Activated naive CD4-positive, alpha-beta T cell treated with anti-CD3 and anti-CD28 coated beads, Interleukin-2, amount 50 U/mL, for 72 hours (primary cell): Measurements from ENCODE around the gene LDB1. TPM values are rescaled to one million over a fixed set of nuclear protein-coding genes. Genes with fewer than 3 reads are reported as not detected.

Source experiments
- ATAC-seq, 2 donors: fragments of 150-1000 bp; cut with Tn5 transposase; 2 replicates each; pipeline ENCODE4 v1.10.0; 2021; ENCODE audit warnings: mild to moderate bottlenecking in 2 of 2, moderate library complexity in 2 of 2
- DNase-seq, 2 donors: peaks; one replicate each; pipeline ENCODE4 v3.0.0; 2021 to 2022; ENCODE audit warnings: low spot score in 2 of 2
- H3K27ac Mint-ChIP-seq, 2 donors: one replicate each; pipeline ENCODE4 v1.8.0; 2022; ENCODE audit warnings: mild to moderate bottlenecking in 2 of 2, mixed read lengths in 2 of 2
- H3K36me3 Mint-ChIP-seq, 2 donors: one replicate each; pipeline ENCODE4 v1.8.0; 2022; ENCODE audit warnings: mixed read lengths in 2 of 2
- H3K9me3 Mint-ChIP-seq, 2 donors: one replicate each; pipeline ENCODE4 v1.8.0; 2022; ENCODE audit warnings: mixed read lengths in 2 of 2
- total RNA-seq, 2 donors: library from RNA; stranded (reverse); gene quantifications; one replicate each; pipeline ENCODE4 v1.2.3, GENCODE V29; 2022

LDB1 gene
- total RNA-seq, 2 donors from 2014 or later = 68.7 to 94.9 TPM

DNA sequence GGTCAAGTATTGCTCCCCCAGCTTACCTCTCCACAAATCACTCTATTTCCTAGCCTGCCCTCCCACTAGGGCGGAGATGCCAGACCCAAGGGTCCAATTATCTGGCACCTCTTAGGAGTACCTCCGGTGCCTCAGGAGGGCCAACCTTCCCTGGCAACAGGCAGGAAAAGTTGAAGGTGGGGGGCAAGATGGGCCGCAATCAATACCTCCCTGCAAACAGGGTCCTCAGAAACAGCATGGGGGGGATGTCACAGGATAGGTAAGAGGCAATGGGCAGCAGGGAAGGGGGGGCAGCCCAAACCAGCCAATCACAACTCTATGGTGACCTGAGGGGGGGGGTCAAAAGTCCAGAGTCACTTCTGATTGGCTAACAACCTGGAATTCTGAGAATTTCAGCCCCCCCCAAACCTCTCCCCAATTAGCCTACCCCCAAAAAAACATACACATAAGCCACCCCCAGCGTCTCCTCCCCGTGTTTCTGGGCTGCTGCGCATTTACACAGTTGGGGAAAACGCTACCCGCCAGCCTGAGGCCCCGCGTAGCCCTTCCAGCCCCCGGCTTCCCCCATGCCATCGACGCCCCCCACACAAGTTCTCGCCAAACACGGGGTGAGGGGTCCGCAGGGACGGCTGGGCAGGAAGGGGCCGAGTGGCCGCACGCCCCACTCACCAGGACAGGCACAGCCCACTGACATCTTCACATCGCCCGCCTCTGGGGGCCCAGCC, 589 bp downstream of the LDB1 start:
- peak; percentile 63 to 66 for DNase-seq
- H3K36me3 Mint-ChIP-seq = peaks cover 0 to 5% of the 10 kb centered on the region in 2 donors
- H3K9me3 Mint-ChIP-seq = no peaks in the 10 kb centered on the region

GRCh38 chr10:102118867-102119266, 1.3 kb downstream of the LDB1 start:
- Mint-ChIP-seq H3K27ac (peak overlapping the region; percentile 86 to 91), H3K36me3 (peaks cover 2 to 5% of the 10 kb centered on the region in 2 donors)

More for the DNA sequence above, 589 bp downstream of the LDB1 start:
- peak overlapping the region; percentile 91 to 97 for H3K27ac Mint-ChIP-seq
- ATAC-seq = peak; percentile 23 to 49

DNA sequence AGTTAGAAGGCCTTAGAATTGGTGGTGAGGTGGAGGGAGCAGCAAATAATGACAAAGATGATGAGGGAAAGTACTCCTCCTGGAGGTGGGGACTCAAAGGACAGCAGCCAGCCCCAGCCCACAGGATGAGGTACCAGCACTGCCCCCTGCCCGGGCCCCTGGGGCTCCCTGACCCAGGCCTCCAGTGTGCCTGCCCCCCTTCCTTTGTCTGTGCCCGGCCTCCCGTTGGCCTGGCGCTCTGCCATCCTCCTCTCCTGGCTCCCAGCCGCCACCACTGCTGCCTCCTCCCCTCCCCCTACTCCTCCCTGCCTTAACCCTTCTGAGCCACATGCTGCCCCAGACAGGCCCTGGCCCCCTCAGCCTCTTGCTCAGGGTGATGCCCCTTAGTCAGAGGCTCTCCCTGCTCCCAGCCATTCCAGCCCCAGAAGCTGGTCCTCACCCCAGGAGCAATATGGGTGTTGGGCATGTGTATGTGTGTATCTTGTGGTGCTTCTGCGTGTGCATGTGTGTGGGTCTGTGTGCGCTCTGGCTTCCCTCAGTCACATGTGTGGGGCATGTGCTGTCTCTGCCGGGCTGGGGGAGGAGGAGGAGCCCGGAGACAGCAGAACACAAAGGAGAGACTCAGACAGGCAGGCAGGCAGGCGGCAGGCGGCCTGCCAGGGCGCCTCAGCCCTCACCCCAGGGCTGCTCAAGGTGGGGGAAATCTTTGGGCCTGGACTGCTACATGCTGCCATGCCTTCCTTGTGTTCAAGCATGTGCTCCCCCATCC, 2.6 kb downstream of the LDB1 start:
- no peaks in the 10 kb centered on the region for H3K9me3 Mint-ChIP-seq
- peak; percentile 57 to 70 for DNase-seq
- H3K27ac Mint-ChIP-seq = peak overlapping the region; percentile 86 to 91
- peak; percentile 33 to 49 for ATAC-seq
- H3K36me3 Mint-ChIP-seq = peaks cover 11 to 14% of the 10 kb centered on the region in 2 donors

More at GRCh38 chr10:102118867-102119266, 1.3 kb downstream of the LDB1 start:
- no peak for ATAC-seq
- H3K9me3 Mint-ChIP-seq = no peaks in the 10 kb centered on the region
- DNase-seq = no peak

DNA sequence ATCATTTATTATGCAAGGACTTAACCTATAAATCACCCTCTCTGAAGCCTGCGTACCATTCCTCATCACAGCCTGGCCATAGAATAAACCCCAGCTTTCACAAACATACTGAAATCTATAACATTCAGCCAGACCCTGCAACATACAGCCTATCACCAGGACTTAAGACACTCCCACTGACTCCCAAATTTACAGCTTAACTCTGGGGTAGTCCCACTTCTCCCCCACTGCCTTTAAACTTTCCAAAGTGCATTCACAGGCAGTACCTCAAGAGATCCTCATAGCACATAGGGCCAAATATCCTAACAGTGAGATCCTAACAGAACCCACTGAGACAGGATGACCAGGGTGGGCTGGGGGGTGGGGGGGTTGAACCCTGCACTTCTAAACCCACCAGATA, 3.5 kb downstream of the LDB1 start:
- peak overlapping the region; percentile 17 to 91 for H3K27ac Mint-ChIP-seq
- no peak for DNase-seq
- ATAC-seq = no peak
- no peaks in the 10 kb centered on the region for H3K9me3 Mint-ChIP-seq
- peaks cover 11 to 14% of the 10 kb centered on the region in 2 donors for H3K36me3 Mint-ChIP-seq

DNA sequence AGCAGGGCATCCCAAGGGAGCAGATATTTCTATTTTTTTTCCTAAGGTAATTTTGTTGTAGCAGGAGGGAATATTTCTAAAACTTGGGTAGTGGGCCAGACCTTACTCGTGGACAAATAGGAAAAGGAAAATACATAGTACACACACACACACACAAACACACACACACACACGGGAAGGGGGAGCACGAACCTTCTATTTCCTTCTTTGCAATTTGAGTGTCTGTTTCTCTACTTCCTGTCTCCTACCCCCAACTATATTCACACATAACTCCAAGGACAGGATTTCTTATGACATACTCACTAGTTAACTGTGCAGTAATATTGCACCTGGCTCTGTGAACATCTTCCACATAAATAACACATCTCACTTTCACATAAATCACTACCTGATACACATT, 4.4 kb downstream of the LDB1 start:
- ATAC-seq (no peak), DNase-seq (no peak)
- Mint-ChIP-seq H3K36me3 (peaks cover 11 to 14% of the 10 kb centered on the region in 2 donors), H3K9me3 (no peaks in the 10 kb centered on the region), H3K27ac (peak overlapping the region; percentile 90 to 91)

- no peaks in the 10 kb centered on the region for H3K9me3 Mint-ChIP-seq
Observed at GRCh38 chr10:102114861-102115618, 5.1 kb downstream of the LDB1 start.

DNA sequence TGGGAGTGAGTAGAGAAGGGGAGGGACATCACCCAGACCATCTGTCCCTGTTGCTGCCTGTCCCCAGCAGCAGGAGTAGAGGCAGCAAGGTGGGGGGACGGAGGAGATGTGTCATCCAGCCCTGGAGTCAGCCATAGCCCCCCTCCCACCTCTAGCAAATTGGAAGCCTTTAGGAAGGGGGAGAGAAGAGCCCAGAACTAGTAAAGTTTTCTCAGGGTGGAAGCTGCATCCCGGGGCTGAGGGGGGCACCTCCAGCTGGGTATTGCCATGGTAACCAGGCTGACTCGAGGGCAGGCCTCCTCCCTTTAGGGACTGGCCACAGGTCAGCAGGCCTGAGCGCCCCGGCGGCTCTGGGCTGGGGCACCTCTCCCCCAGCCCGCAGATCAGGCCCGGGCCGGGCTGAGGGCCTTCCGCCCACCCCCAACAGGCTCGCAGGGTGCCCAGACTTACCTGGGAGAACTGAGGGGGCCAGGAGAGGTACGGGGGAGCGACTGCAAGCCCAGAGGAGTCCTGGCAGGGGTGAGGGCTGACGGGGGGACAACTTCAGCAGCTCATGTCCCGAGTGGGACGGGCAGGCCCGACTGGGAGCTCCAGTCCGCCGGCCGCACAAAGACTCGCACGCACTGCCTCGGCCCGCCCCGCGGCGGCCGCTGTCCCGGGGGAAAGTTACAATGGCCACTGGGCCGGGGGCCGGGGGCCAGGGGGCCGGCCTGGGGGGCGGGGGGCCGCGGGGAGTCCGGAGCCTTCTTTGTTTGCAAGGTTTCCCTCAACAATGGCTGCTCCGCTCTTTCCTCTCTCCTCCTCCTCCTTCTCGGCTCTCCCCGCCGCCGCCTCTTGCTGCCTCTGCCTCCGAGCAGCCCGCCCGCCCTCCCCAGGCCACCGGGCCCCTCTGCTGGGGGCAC, 6.0 kb downstream of the LDB1 start:
- Mint-ChIP-seq H3K9me3 (no peaks in the 10 kb centered on the region), H3K27ac (peak overlapping the region; percentile 90 to 91), H3K36me3 (peaks cover 9 to 14% of the 10 kb centered on the region in 2 donors)
- DNase-seq (peak in 1 of 2 donors; percentile 67), ATAC-seq (peak; percentile 1 to 3)

More at GRCh38 chr10:102114861-102115618, 5.1 kb downstream of the LDB1 start:
- DNase-seq (peak; percentile 79 to 83), ATAC-seq (peak; percentile 74)
- H3K36me3 Mint-ChIP-seq = peaks cover 11 to 14% of the 10 kb centered on the region in 2 donors
- peak overlapping the region; percentile 90 to 91 for H3K27ac Mint-ChIP-seq

DNA sequence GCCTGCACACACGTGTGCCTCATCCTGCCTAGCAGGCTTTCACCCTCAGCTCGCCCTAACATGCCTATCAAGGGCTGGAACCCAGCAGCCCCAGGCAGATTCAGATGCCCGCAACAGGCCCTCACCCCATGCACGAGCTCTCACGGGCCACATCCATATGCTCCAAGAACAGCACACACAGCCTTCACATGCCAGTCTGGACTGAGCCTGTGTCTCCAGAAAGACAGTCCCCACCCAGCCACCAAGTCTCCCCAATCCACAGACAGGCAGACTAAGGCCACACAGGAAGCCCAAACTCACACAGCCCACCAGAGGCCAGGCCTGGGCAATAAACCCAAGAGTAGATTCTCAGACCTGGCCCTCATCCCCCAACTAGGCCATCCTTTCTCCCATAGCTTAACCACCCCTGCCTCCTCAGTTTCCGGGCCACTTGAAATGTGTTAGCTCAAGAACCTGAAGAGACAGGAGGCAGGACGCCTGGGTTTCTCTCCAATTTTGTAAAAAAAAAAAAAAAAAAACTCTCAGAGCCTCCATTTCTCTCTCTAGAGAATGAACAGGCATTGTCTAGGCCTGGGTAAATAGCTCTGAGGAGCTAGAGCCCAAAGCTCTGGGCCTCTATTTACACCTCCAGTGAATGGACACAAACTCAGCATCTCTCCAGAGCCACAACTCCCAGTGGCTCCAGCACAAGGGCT, 6.8 kb downstream of the LDB1 start:
- Mint-ChIP-seq H3K27ac (peak overlapping the region; percentile 72 to 91), H3K36me3 (peaks cover 11 to 14% of the 10 kb centered on the region in 2 donors), H3K9me3 (no peaks in the 10 kb centered on the region)
- ATAC-seq (no peak), DNase-seq (no peak)

- no peak overlapping the region for H3K27ac Mint-ChIP-seq
- DNase-seq (no peak), ATAC-seq (no peak)
- peaks cover 11 to 14% of the 10 kb centered on the region in 2 donors for H3K36me3 Mint-ChIP-seq
- no peaks in the 10 kb centered on the region for H3K9me3 Mint-ChIP-seq
Observed at GRCh38 chr10:102112210-102112817, 7.9 kb downstream of the LDB1 start.

DNA sequence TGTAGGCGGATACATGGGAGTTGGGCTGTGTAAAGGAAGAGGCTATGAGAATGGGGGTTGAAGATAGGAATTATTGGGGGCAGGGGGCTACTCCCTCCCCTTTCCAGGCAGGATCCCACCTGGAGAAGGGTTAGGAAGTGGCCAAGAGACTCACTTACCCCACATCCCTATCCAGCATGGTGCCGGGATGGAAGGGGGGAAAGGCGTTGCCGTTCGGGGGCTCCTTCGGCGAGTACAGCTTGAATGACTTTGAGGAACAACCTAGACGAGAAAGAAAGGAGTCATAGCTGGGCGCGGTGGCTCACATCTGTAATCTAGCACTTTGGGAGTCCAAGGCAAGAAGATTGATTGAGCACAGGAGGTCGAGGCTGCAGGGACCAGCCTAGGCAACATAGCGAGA, 8.9 kb downstream of the LDB1 start:
- no peak for DNase-seq

DNA sequence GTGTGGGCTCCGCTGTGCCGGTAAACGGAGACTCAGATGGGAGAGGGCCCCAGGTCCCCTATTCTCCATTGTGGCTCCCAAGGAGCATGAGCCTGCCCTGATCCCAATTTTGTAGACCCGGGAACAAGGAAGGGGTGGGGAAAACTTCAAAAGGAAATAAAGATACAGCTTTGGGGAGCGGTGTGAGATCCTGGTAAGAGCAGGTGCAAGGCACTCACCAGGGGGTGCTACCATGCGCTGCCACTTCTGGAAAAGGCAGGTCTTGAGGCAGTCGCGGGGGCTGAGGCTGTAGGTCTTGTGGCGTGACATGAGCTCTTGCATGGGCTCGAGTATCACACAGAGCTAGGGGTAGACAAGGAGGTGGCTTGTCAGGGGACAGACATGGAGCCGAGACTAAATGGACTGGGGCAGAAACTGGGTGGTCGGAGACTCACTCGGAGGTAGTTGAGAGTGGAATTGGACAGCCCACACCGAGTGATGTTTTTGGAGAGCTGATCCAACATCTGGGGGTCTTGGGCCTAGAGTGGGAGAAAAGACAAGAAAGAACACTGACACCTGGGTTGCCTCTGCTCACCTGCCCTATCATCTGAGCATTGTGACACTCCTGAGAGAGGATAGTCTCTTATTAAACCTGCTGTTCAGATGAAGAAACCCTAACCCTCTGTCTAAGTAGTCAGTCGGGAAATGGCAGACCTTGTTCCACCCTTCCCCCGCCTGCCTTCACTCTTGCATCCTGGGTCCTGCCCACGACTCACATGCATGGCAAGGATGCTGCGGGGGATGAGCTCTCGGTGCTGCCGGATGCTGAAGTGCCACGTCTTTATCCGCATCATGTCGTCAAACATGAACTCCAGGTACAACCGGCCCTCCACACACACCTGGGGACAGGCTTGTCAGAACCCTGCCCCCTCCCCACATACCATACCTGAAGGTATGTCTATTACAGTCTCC, 10.7 kb downstream of the LDB1 start:
- no peak for DNase-seq
- peak overlapping the region in 1 of 2 donors; percentile 78 for H3K27ac Mint-ChIP-seq
- no peak for ATAC-seq
- peaks cover 11 to 14% of the 10 kb centered on the region in 2 donors for H3K36me3 Mint-ChIP-seq
- H3K9me3 Mint-ChIP-seq = no peaks in the 10 kb centered on the region

More for the DNA sequence above, 8.9 kb downstream of the LDB1 start:
- H3K9me3 Mint-ChIP-seq = no peaks in the 10 kb centered on the region
- H3K27ac Mint-ChIP-seq = no peak overlapping the region
- no peak for ATAC-seq
- peaks cover 11 to 14% of the 10 kb centered on the region in 2 donors for H3K36me3 Mint-ChIP-seq

DNA sequence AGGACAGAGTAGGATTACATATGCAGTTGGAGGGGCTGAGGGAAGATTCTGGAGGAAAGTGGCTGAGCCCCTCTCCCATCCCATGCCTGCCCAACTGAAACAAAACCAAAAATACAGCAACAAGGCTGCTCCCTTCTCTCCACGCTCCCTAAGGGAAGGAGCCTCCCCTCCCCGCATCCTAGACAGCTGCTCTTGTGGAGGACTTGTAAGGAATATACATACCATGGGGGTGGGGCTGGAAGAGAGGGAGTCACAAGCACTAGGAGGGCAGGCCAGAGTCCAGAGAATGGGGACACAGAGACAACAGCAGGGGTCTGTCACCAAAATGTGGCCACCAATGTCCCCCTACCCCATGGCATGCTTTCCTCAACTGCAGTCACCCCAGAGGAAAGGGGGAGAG, 13.2 kb downstream of the LDB1 start:
- H3K36me3 Mint-ChIP-seq = peaks cover 0 to 5% of the 10 kb centered on the region in 2 donors
- DNase-seq = no peak
- peak overlapping the region; percentile 14 to 26 for H3K27ac Mint-ChIP-seq
- H3K9me3 Mint-ChIP-seq = no peaks in the 10 kb centered on the region
- no peak for ATAC-seq

DNA sequence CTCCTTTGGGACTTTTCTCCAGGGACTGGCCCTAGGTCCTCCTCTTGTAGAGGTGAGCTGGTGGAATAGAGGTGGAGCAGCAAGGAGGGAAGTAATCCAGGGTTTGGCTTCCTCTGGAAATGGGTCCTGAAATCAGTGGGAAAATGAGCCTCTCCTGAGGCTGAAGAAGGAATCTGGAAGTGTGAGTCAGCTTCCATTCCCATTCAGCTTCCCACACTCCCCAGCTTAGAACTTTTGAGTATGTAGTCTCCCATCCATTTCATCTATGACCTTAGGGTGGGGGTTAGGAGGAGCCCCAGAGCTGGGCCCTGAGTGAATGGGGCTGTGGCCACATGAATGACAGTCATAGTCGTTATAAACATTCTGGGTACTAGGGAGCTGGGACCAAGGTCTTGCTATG, 17.7 kb downstream of the LDB1 start:
- Mint-ChIP-seq H3K27ac (peak overlapping the region in 1 of 2 donors; percentile 86), H3K36me3 (no peaks in the 10 kb centered on the region), H3K9me3 (no peaks in the 10 kb centered on the region)
- DNase-seq (no peak), ATAC-seq (no peak)

DNA sequence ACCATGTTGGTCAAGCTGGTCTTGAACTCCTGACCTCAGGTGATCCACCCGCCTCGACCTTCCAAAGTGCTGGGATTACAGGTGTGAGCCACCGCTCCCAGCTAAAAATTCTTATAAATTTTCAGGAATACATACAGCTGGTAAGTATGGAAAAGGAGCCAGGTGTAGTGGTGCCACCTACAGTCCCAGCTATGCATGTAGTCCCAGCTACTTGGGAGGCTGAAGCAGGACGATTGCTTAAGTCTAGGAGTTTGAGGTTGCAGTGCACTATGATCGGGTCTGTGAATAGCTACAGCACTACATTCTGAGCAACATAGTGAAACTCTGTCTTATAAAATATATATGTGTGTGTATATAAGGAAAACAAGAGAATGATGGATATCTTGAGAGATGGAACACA, 19.0 kb downstream of the LDB1 start:
- Mint-ChIP-seq H3K27ac (no peak overlapping the region), H3K36me3 (no peaks in the 10 kb centered on the region), H3K9me3 (no peaks in the 10 kb centered on the region)
- DNase-seq (no peak), ATAC-seq (no peak)
